ENCODE data around the gene ARID3A. TPM values are rescaled to one million over a fixed set of nuclear protein-coding genes. Genes with fewer than 3 reads are reported as not detected.

The ARID3A gene
- total and polyA plus RNA-seq, 7 donors = 2.3 to 6.7 (median 4.2) TPM

DNA sequence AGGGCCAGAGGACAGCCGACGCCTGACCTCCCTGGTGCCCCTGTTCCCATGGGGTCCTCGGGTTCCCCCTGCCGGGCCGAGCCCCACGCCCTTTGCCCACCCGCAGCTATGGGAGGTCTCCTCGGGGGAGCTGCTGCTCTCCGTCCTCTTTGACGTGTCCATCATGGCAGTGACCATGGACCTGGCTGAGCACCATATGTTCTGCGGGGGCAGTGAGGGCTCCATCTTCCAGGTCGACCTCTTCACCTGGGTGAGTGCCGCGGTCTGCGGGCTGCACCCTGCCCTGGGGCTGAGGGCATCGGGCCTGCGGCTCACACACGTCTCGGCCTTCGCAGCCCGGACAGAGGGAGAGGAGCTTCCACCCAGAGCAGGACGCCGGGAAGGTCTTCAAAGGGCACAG is 64.9 kb downstream of the ARID3A start:
- H3K27me3 ChIP-seq (ENCODE audit: insufficient read depth in 3 of 3, low read length in 2 of 3) = peaks cover 0 to 4% (median 0%) of the 10 kb centered on the region in 3 donors
- H3K9me3 ChIP-seq = no peaks in the 10 kb centered on the region
- no peaks in the 10 kb centered on the region for H3K4me1 ChIP-seq
- ATAC-seq (no peak), DNase-seq (peak in 1 of 2 donors; percentile 57)
- no peak overlapping the region for H3K4me3 ChIP-seq
- 92 to 93% (median 92%) methylated on average over 23 of the region's 23 CpGs for WGBS, 3 donors
- peaks cover 3 to 60% of the 10 kb centered on the region in 2 donors for H3K36me3 ChIP-seq (ENCODE audit: insufficient read depth in 1 of 2, low read depth in 1 of 2)
- H3K27ac ChIP-seq = no peak overlapping the region
- TF ChIP-seq, protein P1, sequence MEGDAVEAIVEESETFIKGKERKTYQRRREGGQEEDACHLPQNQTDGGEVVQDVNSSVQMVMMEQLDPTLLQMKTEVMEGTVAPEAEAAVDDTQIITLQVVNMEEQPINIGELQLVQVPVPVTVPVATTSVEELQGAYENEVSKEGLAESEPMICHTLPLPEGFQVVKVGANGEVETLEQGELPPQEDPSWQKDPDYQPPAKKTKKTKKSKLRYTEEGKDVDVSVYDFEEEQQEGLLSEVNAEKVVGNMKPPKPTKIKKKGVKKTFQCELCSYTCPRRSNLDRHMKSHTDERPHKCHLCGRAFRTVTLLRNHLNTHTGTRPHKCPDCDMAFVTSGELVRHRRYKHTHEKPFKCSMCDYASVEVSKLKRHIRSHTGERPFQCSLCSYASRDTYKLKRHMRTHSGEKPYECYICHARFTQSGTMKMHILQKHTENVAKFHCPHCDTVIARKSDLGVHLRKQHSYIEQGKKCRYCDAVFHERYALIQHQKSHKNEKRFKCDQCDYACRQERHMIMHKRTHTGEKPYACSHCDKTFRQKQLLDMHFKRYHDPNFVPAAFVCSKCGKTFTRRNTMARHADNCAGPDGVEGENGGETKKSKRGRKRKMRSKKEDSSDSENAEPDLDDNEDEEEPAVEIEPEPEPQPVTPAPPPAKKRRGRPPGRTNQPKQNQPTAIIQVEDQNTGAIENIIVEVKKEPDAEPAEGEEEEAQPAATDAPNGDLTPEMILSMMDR (IDR thresholded peaks at IDR 0.05) = no peak
- intact Hi-C loops (cut with DNase I) = no loop called here

DNA sequence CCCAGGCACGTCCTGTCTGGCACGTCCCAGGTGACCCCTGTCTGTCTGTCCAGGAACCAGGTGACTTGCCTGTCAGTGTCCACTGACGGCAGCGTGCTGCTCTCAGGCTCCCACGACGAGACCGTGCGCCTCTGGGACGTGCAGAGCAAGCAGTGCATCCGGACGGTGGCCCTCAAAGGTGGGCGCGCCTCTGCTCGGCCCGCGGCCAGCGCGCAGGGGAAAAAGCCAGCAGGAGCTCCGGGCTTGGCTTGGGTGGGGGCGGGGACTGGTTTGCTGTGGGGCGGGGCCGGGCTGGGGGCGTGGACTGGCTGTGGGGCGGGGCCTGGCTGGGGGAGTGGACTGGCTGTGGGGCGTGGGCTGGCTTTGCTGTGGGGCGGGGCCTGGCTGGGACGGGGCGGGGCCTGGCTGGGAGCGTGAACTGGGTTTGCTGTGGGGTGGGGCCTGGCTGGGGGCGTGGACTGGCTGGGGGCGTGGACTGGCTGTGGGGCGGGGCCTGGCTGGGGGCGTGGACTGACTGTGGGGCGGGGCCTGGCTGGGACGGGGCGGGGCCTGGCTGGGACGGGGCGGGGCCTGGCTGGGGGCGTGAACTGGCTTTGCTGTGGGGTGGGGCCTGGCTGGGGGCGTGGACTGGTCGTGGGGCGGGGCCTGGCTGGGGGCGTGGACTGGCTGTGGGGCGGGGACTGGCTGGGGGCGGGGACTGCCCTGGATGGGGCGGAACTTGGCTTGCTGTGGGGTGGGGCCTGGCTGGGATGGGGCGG is 65.5 kb downstream of the ARID3A start:
- no peaks in the 10 kb centered on the region for H3K4me1 ChIP-seq
- TF ChIP-seq, protein P1 (IDR thresholded peaks at IDR 0.05) = no peak
- H3K27ac ChIP-seq = no peak overlapping the region
- intact Hi-C loops (cut with DNase I) = no loop called here
- H3K36me3 ChIP-seq (ENCODE audit: insufficient read depth in 1 of 2, low read depth in 1 of 2) = peaks cover 3 to 54% of the 10 kb centered on the region in 2 donors
- peaks cover 0 to 10% (median 0%) of the 10 kb centered on the region in 3 donors for H3K27me3 ChIP-seq (ENCODE audit: insufficient read depth in 3 of 3, low read length in 2 of 3)
- H3K9me3 ChIP-seq = no peaks in the 10 kb centered on the region
- no peak overlapping the region for H3K4me3 ChIP-seq
- 85 to 90% (median 90%) methylated on average over 22 to 43 of the region's 47 CpGs for WGBS, 3 donors
- ATAC-seq (peak; percentile 37 to 84 (median 72)), DNase-seq (peak; percentile 57 to 87)

DNA sequence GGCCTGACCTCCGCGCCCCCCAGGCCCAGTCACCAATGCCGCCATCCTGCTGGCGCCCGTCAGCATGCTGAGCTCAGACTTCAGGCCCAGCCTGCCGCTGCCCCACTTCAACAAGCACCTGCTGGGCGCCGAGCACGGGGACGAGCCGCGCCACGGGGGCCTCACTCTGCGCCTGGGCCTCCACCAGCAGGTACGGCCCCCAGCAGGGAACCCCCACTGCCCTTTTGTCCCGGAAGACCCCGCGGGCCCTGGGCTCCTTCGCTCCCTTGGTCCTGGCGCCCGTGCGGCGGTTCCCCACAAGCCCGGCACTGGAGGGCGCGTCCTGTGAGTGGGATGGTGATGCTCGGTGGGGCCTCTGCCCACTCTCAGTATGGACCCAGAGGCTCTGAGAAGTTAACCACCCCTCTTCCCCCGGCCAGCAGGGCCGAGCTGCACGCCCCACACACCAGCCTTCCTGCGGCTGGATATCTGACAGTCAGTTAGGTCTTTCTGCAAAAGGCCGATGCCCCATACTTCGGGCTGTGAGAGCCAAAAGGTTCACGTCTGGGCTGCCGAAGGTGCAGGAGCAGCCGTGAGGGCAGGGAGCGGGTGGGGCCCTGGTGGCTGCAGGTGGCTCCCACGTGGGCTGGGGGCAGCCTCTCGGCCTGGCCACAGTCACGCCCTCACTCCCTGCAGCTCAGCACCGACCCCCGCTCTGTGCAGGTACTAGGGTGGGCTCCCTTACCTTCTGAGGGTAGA is 66.3 kb downstream of the ARID3A start:
- WGBS, 3 donors = 92 to 95% (median 93%) methylated on average over 33 to 42 of the region's 42 CpGs
- intact Hi-C loops (cut with DNase I) = no loop called here
- DNase-seq (no peak), ATAC-seq (no peak)
- Histone ChIP-seq H3K4me1 (no peaks in the 10 kb centered on the region), H3K27ac (no peak overlapping the region), H3K4me3 (no peak overlapping the region), H3K36me3 (ENCODE audit: insufficient read depth in 1 of 2, low read depth in 1 of 2) (peaks cover 3 to 47% of the 10 kb centered on the region in 2 donors), H3K27me3 (ENCODE audit: insufficient read depth in 3 of 3, low read length in 2 of 3) (peaks cover 0 to 18% (median 0%) of the 10 kb centered on the region in 3 donors), H3K9me3 (no peaks in the 10 kb centered on the region)
- TF ChIP-seq, protein P1 (IDR thresholded peaks at IDR 0.05) = no peak

DNA sequence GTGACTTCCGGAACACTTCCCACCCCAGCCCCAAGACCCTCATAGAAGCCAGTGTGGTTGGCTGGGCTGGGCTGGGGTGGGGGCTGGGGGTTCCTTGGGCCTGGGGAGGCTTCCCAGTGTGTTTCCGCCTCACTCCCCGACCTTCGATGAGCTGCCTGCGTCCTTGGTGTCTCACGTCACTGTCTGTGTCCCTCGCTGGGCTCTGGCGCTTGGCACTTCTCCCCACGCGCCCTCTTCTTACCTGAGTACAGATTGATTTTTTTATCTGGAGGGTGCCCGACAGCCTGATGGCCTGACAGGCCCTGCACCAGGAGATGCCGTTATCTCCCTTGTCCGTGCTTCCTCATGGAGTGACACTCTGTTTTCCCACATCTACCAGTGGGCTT is 66.8 kb downstream of the ARID3A start:
- peaks cover 0 to 22% (median 2%) of the 10 kb centered on the region in 3 donors for H3K27me3 ChIP-seq (ENCODE audit: insufficient read depth in 3 of 3, low read length in 2 of 3)
- no peaks in the 10 kb centered on the region for H3K4me1 ChIP-seq
- 91 to 95% (median 95%) methylated on average over 13 of the region's 13 CpGs for WGBS, 3 donors
- H3K27ac ChIP-seq = no peak overlapping the region
- H3K36me3 ChIP-seq (ENCODE audit: insufficient read depth in 1 of 2, low read depth in 1 of 2) = peaks cover 3 to 41% of the 10 kb centered on the region in 2 donors
- intact Hi-C loops (cut with DNase I) = no loop called here
- no peaks in the 10 kb centered on the region for H3K9me3 ChIP-seq
- ATAC-seq = no peak
- DNase-seq = no peak
- TF ChIP-seq, protein P1 (IDR thresholded peaks at IDR 0.05) = no peak
- H3K4me3 ChIP-seq = no peak overlapping the region
